GM12878 (cell line): ENCODE data around the gene TCF4. TPM values are rescaled to one million over a fixed set of nuclear protein-coding genes. Genes with fewer than 3 reads are reported as not detected.

Experiments used
- ATAC-seq: fragments of 200-7000 bp; cut with Tn5 transposase; 3 replicates; pipeline ENCODE4 v1.9.1; 2020; ENCODE audit warnings: mild to moderate bottlenecking, moderate library complexity
- BruUV-seq: library from RNA; stranded (reverse); fragments of 400-500 nt; replicated peaks from 2 replicates; lab custom pipeline; 2021; lab: Mats Ljungman, UMichigan
- CTCF ChIA-PET: fragments of 300-600 bp; sonication (Branson Sonifier 250); formaldehyde crosslinking; extraction: SDS; loops from one replicate; lab custom pipeline; 2021; ENCODE audit warnings: inconsistent platforms; lab: Yijun Ruan, JAX
- POLR2A ChIA-PET: fragments of 350-600 bp; formaldehyde crosslinking; extraction: SDS; loops from one replicate; lab custom pipeline; 2021; ENCODE audit warnings: inconsistent platforms; lab: Charles Lee
- RAD21 ChIA-PET: fragments of 300-600 bp; sonication (Branson Sonifier 250); formaldehyde crosslinking; loops from one replicate; lab custom pipeline; 2023; ENCODE audit warnings: antibody characterized with exemption; ENCODE audit not compliant: unreplicated experiment; lab: Charles Lee
- SMC1A ChIA-PET: fragments of 300-600 bp; sonication (Branson Sonifier 250); formaldehyde crosslinking; loops from one replicate; lab custom pipeline; 2023; ENCODE audit not compliant: unreplicated experiment, uncharacterized antibody; lab: Charles Lee
- DNase-seq: peaks from one replicate; pipeline ENCODE4 v3.0.0-alpha.2; 2011; ENCODE audit warnings: low read depth, low spot score
- FAIRE-seq: peaks from 3 replicates; lab custom pipeline; 2011; peaks lifted over from hg19 to GRCh38; lab: Jason Lieb, UNC
- H2AFZ ChIP-seq: 2 replicates; pipeline ENCODE4 v1.6.0; 2011; ENCODE audit warnings: low read depth, low read length, control low read depth; ENCODE audit not compliant: control insufficient read depth
- H3K27ac ChIP-seq: 2 replicates; pipeline ENCODE4 v1.5.1; 2011; ENCODE audit warnings: control low read depth; ENCODE audit not compliant: control insufficient read depth, insufficient read depth
- H3K27me3 ChIP-seq, 2 experiments: replicated peaks in 1 of 2; 2 replicates each; pipeline versions ENCODE4 v1.6.0 to v1.6.1; 2011; ENCODE audit warnings: low read length in 1 of 2; ENCODE audit not compliant: control insufficient read depth in 2 of 2, insufficient read depth in 2 of 2
- H3K36me3 ChIP-seq, 2 experiments: 2 replicates each; pipeline ENCODE4 v1.5.1; 2011; ENCODE audit warnings: low read length in 1 of 2; ENCODE audit not compliant: control insufficient read depth in 2 of 2, insufficient read depth in 2 of 2
- H3K4me1 ChIP-seq: 2 replicates; pipeline ENCODE4 v1.6.1; 2011; ENCODE audit warnings: mild to moderate bottlenecking, low read length, moderate library complexity, mixed read lengths; ENCODE audit not compliant: control insufficient read depth, insufficient read depth
- H3K4me2 ChIP-seq: 2 replicates; pipeline ENCODE4 v1.6.0; 2011; ENCODE audit warnings: control low read depth; ENCODE audit not compliant: control insufficient read depth, insufficient read depth
- H3K4me3 ChIP-seq: fragments of 200-600 bp; sonication (generic); 2 replicates; pipeline ENCODE4 v1.5.1; 2016
- H3K79me2 ChIP-seq: 2 replicates; pipeline ENCODE4 v1.6.0; 2011; ENCODE audit warnings: low read length; ENCODE audit not compliant: control insufficient read depth, insufficient read depth
- H3K9ac ChIP-seq: 2 replicates; pipeline ENCODE4 v1.8.0; 2011; ENCODE audit warnings: low read length, control low read depth, mixed read lengths; ENCODE audit not compliant: control insufficient read depth, insufficient read depth
- H3K9me3 ChIP-seq: replicated peaks from 3 replicates; pipeline ENCODE4 v1.5.1; 2011; ENCODE audit warnings: mild to moderate bottlenecking, low read length; ENCODE audit not compliant: control insufficient read depth, insufficient read depth
- H4K20me1 ChIP-seq: 2 replicates; pipeline ENCODE4 v1.6.0; 2011; ENCODE audit not compliant: control insufficient read depth, insufficient read depth
- BACH1 ChIP-seq: fragments of 450-650 bp; IDR thresholded peaks from 2 replicates; pipeline ENCODE4 v1.6.1; 2017; ENCODE audit warnings: mild to moderate bottlenecking, borderline replicate concordance
- CBFB ChIP-seq: IDR thresholded peaks from 2 replicates; pipeline ENCODE4 v1.6.1; 2016; ENCODE audit warnings: antibody characterized with exemption, low read depth
- HCFC1 ChIP-seq: fragments of 150-350 bp; IDR thresholded peaks from 2 replicates; pipeline ENCODE4 v1.6.1; 2014; ENCODE audit warnings: low read length
- JUNB ChIP-seq: IDR thresholded peaks from 2 replicates; pipeline ENCODE4 v1.6.1; 2016; ENCODE audit warnings: antibody characterized with exemption, mild to moderate bottlenecking
- KLF5 ChIP-seq: fragments of 450-650 bp; IDR thresholded peaks from 2 replicates; pipeline ENCODE4 v1.6.1; 2014; ENCODE audit warnings: mild to moderate bottlenecking; ENCODE audit not compliant: partially characterized antibody
- NR2F1 ChIP-seq: fragments of 450-650 bp; conservative IDR thresholded peaks from 2 replicates; pipeline ENCODE4 v1.6.1; 2017; ENCODE audit warnings: mild to moderate bottlenecking
- POLR2AphosphoS2 ChIP-seq: IDR thresholded peaks from 2 replicates; pipeline ENCODE4 v1.6.1; 2011; ENCODE audit warnings: low read depth, mild to moderate bottlenecking, low read length, improper control_type of control experiment, moderate library complexity
- SPI1 ChIP-seq: IDR thresholded peaks from 2 replicates; pipeline ENCODE4 v1.6.1; 2011; ENCODE audit warnings: low read depth, mild to moderate bottlenecking, low read length, moderate library complexity, borderline replicate concordance; ENCODE audit not compliant: insufficient read depth
- TAF1 ChIP-seq: IDR thresholded peaks from 2 replicates; pipeline ENCODE4 v1.6.1; 2011; ENCODE audit warnings: mild to moderate bottlenecking, low read depth, low read length, borderline replicate concordance
- TCF12 ChIP-seq: IDR thresholded peaks from 2 replicates; pipeline ENCODE4 v1.6.1; 2011; ENCODE audit warnings: low read depth, mild to moderate bottlenecking, low read length
- TCF7 ChIP-seq: IDR thresholded peaks from 2 replicates; pipeline ENCODE4 v1.6.1; 2014; ENCODE audit warnings: antibody characterized with exemption, borderline replicate concordance
- WGBS: methylation state at CpG from one replicate; pipeline ENCODE4 v1.1.6; 2016; ENCODE audit warnings: low lambda C conversion rate; ENCODE audit not compliant: insufficient replicate concordance, insufficient coverage; ENCODE audit errors: missing lambda C conversion rate; 5-methylcytosine and 5-hydroxymethylcytosine counted together
- in situ Hi-C: fragments of 300-500 bp; cut with MboI; formaldehyde crosslinking; loops from 9 replicates; pipeline ENCODE4 v1.14.3; 2018; ENCODE audit warnings: mixed read lengths
- intact Hi-C: fragments of 100-400 bp; cut with micrococcal nuclease; formaldehyde crosslinking; loops from one replicate; pipeline ENCODE4 v1.14.2; 2022; ENCODE audit not compliant: unreplicated experiment
- polyA plus RNA-seq, 11 experiments: library from polyadenylated mRNA; depleted of rRNA in 4 of 11; unstranded in 6 of 11; stranded (reverse) in 5 of 11; fragments of >200 nt; fragmentation: Nextera tagmentation in 4 of 11; fragmentation: Illumina TruSeq in 1 of 11; extraction: Ambion mirVana in 4 of 11; extraction: Trizol in 1 of 11; gene quantifications; 1 replicate in 1 of 11; 2 replicates in 10 of 11; pipeline versions ENCODE4 v1.2.1 to v1.2.3, GENCODE V29; 2011 to 2016; ENCODE audit warnings: inconsistent platforms in 2 of 11, missing spikeins in 2 of 11, low read depth in 1 of 11
- total RNA-seq, 4 experiments: library from RNA; depleted of rRNA in 3 of 4; stranded (reverse); fragments of >200 nt in 3 of 4; fragmentation: Illumina TruSeq in 1 of 4; extraction: Trizol in 1 of 4; gene quantifications; 2 replicates each; pipeline versions ENCODE4 v1.2.1 to v1.2.3, GENCODE V29; 2013 to 2021
- TF ChIP-seq, protein P1 (sequence below): fragments of 450-650 bp; IDR thresholded peaks from 2 replicates; pipeline ENCODE4 v1.6.1; 2017; ENCODE audit warnings: borderline replicate concordance
- TF ChIP-seq, protein P2 (sequence below): fragments of 450-650 bp; IDR thresholded peaks from 2 replicates; pipeline ENCODE4 v1.6.1; 2018; ENCODE audit warnings: borderline replicate concordance, mild to moderate bottlenecking; ENCODE audit not compliant: partially characterized antibody
- TF ChIP-seq, protein P3 (sequence below): fragments of 450-650 bp; IDR thresholded peaks from 2 replicates; pipeline ENCODE4 v1.6.1; 2017; ENCODE audit warnings: mild to moderate bottlenecking, moderate library complexity
- TF ChIP-seq, protein P4 (sequence below): IDR thresholded peaks from 2 replicates; pipeline ENCODE4 v1.6.1; 2011; ENCODE audit warnings: low read depth, low read length, improper control_type of control experiment, borderline replicate concordance

Gene TCF4
- total and polyA plus RNA-seq, 10 of the 15 experiments (the other 5 are each of a cell fraction or from before 2014, with no cell fraction given): 15.2 to 94.0 (median 31.5) TPM

- Histone ChIP-seq H3K36me3 (no peaks in the 10 kb centered on the region), H2AFZ (no peak overlapping the region), H3K9ac (no peak overlapping the region), H3K4me2 (no peak overlapping the region), H3K27me3 (peaks cover 0 to 2% of the 10 kb centered on the region in 2 experiments; a peak in 1 of 4 replicates), H3K4me1 (no peaks in the 10 kb centered on the region), H3K4me3 (no peak overlapping the region), H3K9me3 (no peaks in the 10 kb centered on the region), H3K27ac (no peak overlapping the region), H3K79me2 (no peaks in the 10 kb centered on the region), H4K20me1 (no peaks in the 10 kb centered on the region)
- FAIRE-seq (no peak), DNase-seq (no peak), ATAC-seq (no peak)
- RAD21 ChIA-PET: no interaction called here
- TF ChIP-seq NR2F1 (no peak), JUNB (no peak), KLF5 (no peak), POLR2AphosphoS2 (no peak), TCF12 (no peak), HCFC1 (no peak), SPI1 (no peak), TAF1 (no peak), CBFB (no peak), TCF7 (no peak), BACH1 (no peak)
- TF ChIP-seq, protein P1, sequence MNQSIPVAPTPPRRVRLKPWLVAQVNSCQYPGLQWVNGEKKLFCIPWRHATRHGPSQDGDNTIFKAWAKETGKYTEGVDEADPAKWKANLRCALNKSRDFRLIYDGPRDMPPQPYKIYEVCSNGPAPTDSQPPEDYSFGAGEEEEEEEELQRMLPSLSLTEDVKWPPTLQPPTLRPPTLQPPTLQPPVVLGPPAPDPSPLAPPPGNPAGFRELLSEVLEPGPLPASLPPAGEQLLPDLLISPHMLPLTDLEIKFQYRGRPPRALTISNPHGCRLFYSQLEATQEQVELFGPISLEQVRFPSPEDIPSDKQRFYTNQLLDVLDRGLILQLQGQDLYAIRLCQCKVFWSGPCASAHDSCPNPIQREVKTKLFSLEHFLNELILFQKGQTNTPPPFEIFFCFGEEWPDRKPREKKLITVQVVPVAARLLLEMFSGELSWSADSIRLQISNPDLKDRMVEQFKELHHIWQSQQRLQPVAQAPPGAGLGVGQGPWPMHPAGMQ: no peak
- TF ChIP-seq, protein P2, sequence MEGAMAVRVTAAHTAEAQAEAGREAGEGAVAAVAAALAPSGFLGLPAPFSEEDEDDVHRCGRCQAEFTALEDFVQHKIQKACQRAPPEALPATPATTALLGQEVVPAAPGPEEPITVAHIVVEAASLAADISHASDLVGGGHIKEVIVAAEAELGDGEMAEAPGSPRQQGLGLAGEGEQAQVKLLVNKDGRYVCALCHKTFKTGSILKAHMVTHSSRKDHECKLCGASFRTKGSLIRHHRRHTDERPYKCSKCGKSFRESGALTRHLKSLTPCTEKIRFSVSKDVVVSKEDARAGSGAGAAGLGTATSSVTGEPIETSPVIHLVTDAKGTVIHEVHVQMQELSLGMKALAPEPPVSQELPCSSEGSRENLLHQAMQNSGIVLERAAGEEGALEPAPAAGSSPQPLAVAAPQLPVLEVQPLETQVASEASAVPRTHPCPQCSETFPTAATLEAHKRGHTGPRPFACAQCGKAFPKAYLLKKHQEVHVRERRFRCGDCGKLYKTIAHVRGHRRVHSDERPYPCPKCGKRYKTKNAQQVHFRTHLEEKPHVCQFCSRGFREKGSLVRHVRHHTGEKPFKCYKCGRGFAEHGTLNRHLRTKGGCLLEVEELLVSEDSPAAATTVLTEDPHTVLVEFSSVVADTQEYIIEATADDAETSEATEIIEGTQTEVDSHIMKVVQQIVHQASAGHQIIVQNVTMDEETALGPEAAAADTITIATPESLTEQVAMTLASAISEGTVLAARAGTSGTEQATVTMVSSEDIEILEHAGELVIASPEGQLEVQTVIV: no peak
- TF ChIP-seq, protein P3, sequence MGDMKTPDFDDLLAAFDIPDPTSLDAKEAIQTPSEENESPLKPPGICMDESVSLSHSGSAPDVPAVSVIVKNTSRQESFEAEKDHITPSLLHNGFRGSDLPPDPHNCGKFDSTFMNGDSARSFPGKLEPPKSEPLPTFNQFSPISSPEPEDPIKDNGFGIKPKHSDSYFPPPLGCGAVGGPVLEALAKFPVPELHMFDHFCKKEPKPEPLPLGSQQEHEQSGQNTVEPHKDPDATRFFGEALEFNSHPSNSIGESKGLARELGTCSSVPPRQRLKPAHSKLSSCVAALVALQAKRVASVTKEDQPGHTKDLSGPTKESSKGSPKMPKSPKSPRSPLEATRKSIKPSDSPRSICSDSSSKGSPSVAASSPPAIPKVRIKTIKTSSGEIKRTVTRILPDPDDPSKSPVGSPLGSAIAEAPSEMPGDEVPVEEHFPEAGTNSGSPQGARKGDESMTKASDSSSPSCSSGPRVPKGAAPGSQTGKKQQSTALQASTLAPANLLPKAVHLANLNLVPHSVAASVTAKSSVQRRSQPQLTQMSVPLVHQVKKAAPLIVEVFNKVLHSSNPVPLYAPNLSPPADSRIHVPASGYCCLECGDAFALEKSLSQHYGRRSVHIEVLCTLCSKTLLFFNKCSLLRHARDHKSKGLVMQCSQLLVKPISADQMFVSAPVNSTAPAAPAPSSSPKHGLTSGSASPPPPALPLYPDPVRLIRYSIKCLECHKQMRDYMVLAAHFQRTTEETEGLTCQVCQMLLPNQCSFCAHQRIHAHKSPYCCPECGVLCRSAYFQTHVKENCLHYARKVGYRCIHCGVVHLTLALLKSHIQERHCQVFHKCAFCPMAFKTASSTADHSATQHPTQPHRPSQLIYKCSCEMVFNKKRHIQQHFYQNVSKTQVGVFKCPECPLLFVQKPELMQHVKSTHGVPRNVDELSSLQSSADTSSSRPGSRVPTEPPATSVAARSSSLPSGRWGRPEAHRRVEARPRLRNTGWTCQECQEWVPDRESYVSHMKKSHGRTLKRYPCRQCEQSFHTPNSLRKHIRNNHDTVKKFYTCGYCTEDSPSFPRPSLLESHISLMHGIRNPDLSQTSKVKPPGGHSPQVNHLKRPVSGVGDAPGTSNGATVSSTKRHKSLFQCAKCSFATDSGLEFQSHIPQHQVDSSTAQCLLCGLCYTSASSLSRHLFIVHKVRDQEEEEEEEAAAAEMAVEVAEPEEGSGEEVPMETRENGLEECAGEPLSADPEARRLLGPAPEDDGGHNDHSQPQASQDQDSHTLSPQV: no peak
- TF ChIP-seq, protein P4, sequence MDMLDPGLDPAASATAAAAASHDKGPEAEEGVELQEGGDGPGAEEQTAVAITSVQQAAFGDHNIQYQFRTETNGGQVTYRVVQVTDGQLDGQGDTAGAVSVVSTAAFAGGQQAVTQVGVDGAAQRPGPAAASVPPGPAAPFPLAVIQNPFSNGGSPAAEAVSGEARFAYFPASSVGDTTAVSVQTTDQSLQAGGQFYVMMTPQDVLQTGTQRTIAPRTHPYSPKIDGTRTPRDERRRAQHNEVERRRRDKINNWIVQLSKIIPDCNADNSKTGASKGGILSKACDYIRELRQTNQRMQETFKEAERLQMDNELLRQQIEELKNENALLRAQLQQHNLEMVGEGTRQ: no peak
- WGBS: 42% methylated on average over 2 of the region's 2 CpGs
- intact Hi-C loops (no loop called here), in situ Hi-C loops (no loop called here)
- BruUV-seq: no TSS peak
- CTCF ChIA-PET: no interaction called here
- SMC1A ChIA-PET: no interaction called here
- POLR2A ChIA-PET: no interaction called here
These were observed 158.0 kb downstream of the TCF4 start for GRCh38 chr18:55430026-55430425.
